Heart right ventricle (tissue), 16 donors: Measurements from ENCODE around the gene HEATR5B. TPM values are rescaled to one million over a fixed set of nuclear protein-coding genes. Genes with fewer than 3 reads are reported as not detected.

Experiments used
- ATAC-seq, 8 donors: fragments of 200-7000 bp; cut with Tn5 transposase; one replicate each; pipeline ENCODE4 v1.9.1; 2020; ENCODE audit warnings: mild to moderate bottlenecking in 8 of 8, moderate library complexity in 8 of 8, moderate number of reproducible peaks in 1 of 8
- DNase-seq, 2 donors: peaks; one replicate each; pipeline ENCODE4 v3.0.0-alpha.2; 2020
- H3K27ac ChIP-seq, 10 donors: fragments of 200-600 bp; sonication (generic) in 2 of 10; one replicate each; pipeline versions ENCODE4 v1.5.0 to v1.8.0; 2020 to 2022; ENCODE audit warnings: mild to moderate bottlenecking in 3 of 10
- H3K27me3 ChIP-seq, 7 donors: fragments of 200-600 bp; one replicate each; pipeline ENCODE4 v1.8.0; 2021 to 2022; ENCODE audit warnings: mild to moderate bottlenecking in 2 of 7
- H3K36me3 ChIP-seq, 9 donors: fragments of 200-600 bp; sonication (generic) in 1 of 9; one replicate each; pipeline versions ENCODE4 v1.5.0 to v1.8.0; 2020 to 2022; ENCODE audit warnings: mild to moderate bottlenecking in 2 of 9
- H3K4me1 ChIP-seq, 9 donors: fragments of 200-600 bp; sonication (generic) in 1 of 9; one replicate each; pipeline versions ENCODE4 v1.5.0 to v1.8.0; 2020 to 2022; ENCODE audit warnings: mild to moderate bottlenecking in 4 of 9
- H3K4me3 ChIP-seq, 10 donors: fragments of 200-600 bp; sonication (generic) in 2 of 10; one replicate each; pipeline versions ENCODE4 v1.5.0 to v1.8.0; 2020 to 2022; ENCODE audit warnings: mild to moderate bottlenecking in 7 of 10, moderate library complexity in 2 of 10
- H3K9me3 ChIP-seq, 11 donors: fragments of 200-600 bp in 10 of 11; sonication (generic) in 2 of 11; one replicate each; pipeline versions ENCODE4 v1.5.0 to v1.8.0; 2013 to 2022; ENCODE audit warnings: mild to moderate bottlenecking in 2 of 11, control low read depth in 1 of 11, moderate library complexity in 1 of 11
- CTCF ChIP-seq, 9 donors: fragments of 200-600 bp; sonication (generic) in 2 of 9; IDR thresholded peaks; one replicate each; pipeline versions ENCODE4 v1.5.0 to v1.8.0; 2021 to 2022; ENCODE audit warnings: antibody characterized with exemption in 9 of 9, mild to moderate bottlenecking in 5 of 9, moderate library complexity in 1 of 9
- WGBS, 2 donors: extraction: QIAGEN DNeasy Blood & Tissue Kit; methylation state at CpG; one replicate each; pipeline ENCODE4 v1.1.7; 2013; ENCODE audit warnings: inconsistent platforms in 1 of 2; 5-methylcytosine and 5-hydroxymethylcytosine counted together
- intact Hi-C, 10 donors: fragments of 100-400 bp; cut with DNase I; formaldehyde crosslinking; loops; one replicate each; pipeline versions ENCODE4 v1.11.1 to v1.14.2; 2022
- polyA plus RNA-seq, 2 donors: library from polyadenylated mRNA; stranded (reverse); fragments of 200-250 nt; gene quantifications; one replicate each; pipeline ENCODE4 v1.2.3, GENCODE V29; 2013
- total RNA-seq, 10 donors: library from RNA; stranded (reverse); fragmentation: NEBNext Ultra II Directional in 3 of 10; extraction: Animal tissue kit (Norgen Biotek cat#: 25700) in 3 of 10; gene quantifications; one replicate each; pipeline versions ENCODE4 v1.2.1 to v1.2.4, GENCODE V29; 2021 to 2023
- donor health status: Arrhythmogenic right ventricular cardiomyopathy.
- donor health status: ischemic (EF 13 %, LVEDD 7.1; RV severe dilation, severe dysfunction).
- donor health status: healthy with polysubstance abuse.
- donor health status: DM: no; HTN: yes; CAD: no.
- donor health status: DM: no; HTN: no; CAD: no.
- donor health status: ischemic (EF 25% LVEDD 6.9; RV normal size, moderate dysfunction).
- donor health status: ischemic (EF 25% LVEDD 5.7; RV mildly dilated, moderate dysfunction).
- donor health status: healthy.
- donor health status: DM: yes; HTN: yes; CAD: no.
- donor health status: Ischemic cardiomyopathy.
- donor health status: ischemic (EF 35%, LVEDD 5.7; RV mildly dilated, moderate dysfunction).
- donor health status: nonischemic (EF 11% LVEDD 7.7; RV severe dilation, severe dysfunction).
- donor health status: DM: yes; HTN: yes; CAD: no.
- donor health status: PGD.
- donor health status: ischemic (EF 29% LVEDD 5.4; RV normal size, mild dysfunction).
- donor health status: nonischemic (EF 23%, LVEDD 6.1; RV moderate dilation, normal function).

Gene HEATR5B
- total and polyA plus RNA-seq, 12 donors = 3.7 to 27.4 (median 17.4) TPM

GRCh38 chr2:36963734-36964133 lies 120.4 kb downstream of the HEATR5B start:
- no peaks in the 10 kb centered on the region for H3K9me3 ChIP-seq
- DNase-seq (no peak), ATAC-seq (no peak)
- intact Hi-C loops = loop anchor here in 1 of 10 donors (10.0 kb wide), 1 partner anchor 49 kb away; no protein-coding TSS in a partner anchor
- peaks cover 0 to 73% (median 39%) of the 10 kb centered on the region in 9 donors for H3K4me1 ChIP-seq
- H3K4me3 ChIP-seq = peak overlapping the region in 1 of 10 donors; percentile 66
- 83 to 90% methylated on average over 4 of the region's 4 CpGs for WGBS, 2 donors
- H3K36me3 ChIP-seq = peaks cover 0 to 3% (median 0%) of the 10 kb centered on the region in 9 donors
- TF ChIP-seq CTCF (IDR thresholded peaks at IDR 0.05) = no peak
- H3K27me3 ChIP-seq = no peaks in the 10 kb centered on the region
- peak overlapping the region in 5 of 10 donors; percentile 49 to 96 (median 94) for H3K27ac ChIP-seq

DNA sequence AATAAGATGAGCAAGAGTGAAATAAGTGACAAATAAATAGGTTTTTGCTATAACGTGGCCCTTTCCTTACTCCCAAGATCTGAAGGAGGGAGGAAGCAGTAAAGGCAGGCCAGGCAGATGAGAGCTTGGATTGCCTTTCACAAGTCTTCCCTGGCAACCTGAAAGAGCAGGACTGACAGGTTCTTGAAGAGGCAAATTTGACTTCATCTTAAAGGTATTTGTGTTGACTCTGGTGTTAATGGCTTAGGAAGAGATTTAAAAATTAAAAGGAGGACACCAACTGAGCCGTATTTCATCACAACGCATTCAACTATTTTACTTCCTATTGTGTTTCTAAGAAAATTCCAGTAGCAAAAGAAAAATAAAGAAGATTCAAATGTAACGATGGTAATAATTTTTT lies 121.1 kb downstream of the HEATR5B start:
- Histone ChIP-seq H3K4me3 (no peak overlapping the region), H3K36me3 (peaks cover 0 to 3% (median 0%) of the 10 kb centered on the region in 9 donors), H3K27ac (peak overlapping the region in 4 of 10 donors; percentile 1 to 96 (median 94)), H3K9me3 (no peaks in the 10 kb centered on the region), H3K27me3 (no peaks in the 10 kb centered on the region), H3K4me1 (peaks cover 0 to 74% (median 39%) of the 10 kb centered on the region in 9 donors)
- no peak for ATAC-seq
- no peak for TF ChIP-seq CTCF (IDR thresholded peaks at IDR 0.05)
- intact Hi-C loops = loop anchor here in 1 of 10 donors (10.0 kb wide), 1 partner anchor 48 kb away; no protein-coding TSS in a partner anchor
- DNase-seq = no peak
- WGBS, 2 donors = 69 to 73% methylated on average over 4 of the region's 4 CpGs

- DNase-seq = no peak
- intact Hi-C loops = loop anchor here in 1 of 10 donors (10.0 kb wide), 1 partner anchor 46 kb away; no protein-coding TSS in a partner anchor
- Histone ChIP-seq H3K27ac (no peak overlapping the region), H3K4me1 (peaks cover 0 to 78% (median 37%) of the 10 kb centered on the region in 9 donors), H3K27me3 (no peaks in the 10 kb centered on the region), H3K36me3 (peaks cover 0 to 3% (median 0%) of the 10 kb centered on the region in 9 donors), H3K9me3 (no peaks in the 10 kb centered on the region), H3K4me3 (no peak overlapping the region)
- no peak for ATAC-seq
- TF ChIP-seq CTCF (IDR thresholded peaks at IDR 0.05) = no peak
- 67 to 78% methylated on average over 5 of the region's 5 CpGs for WGBS, 2 donors
Observed at GRCh38 chr2:36960773-36961172, 123.4 kb downstream of the HEATR5B start.

- ATAC-seq (peak in 1 of 8 donors; percentile 42), DNase-seq (no peak)
- TF ChIP-seq CTCF (IDR thresholded peaks at IDR 0.05) = no peak
- peaks cover 0 to 3% (median 0%) of the 10 kb centered on the region in 9 donors for H3K36me3 ChIP-seq
- H3K27ac ChIP-seq = peak overlapping the region in 1 of 10 donors; percentile 2
- H3K9me3 ChIP-seq = no peaks in the 10 kb centered on the region
- H3K27me3 ChIP-seq = no peaks in the 10 kb centered on the region
- intact Hi-C loops = loop anchor here in 1 of 10 donors (10.0 kb wide), 1 partner anchor 45 kb away; no protein-coding TSS in a partner anchor
- H3K4me1 ChIP-seq = peaks cover 0 to 80% (median 37%) of the 10 kb centered on the region in 9 donors
- WGBS, 2 donors = 62 to 70% methylated on average over 2 of the region's 2 CpGs
- H3K4me3 ChIP-seq = no peak overlapping the region
Observed at GRCh38 chr2:36960005-36960675, 124.0 kb downstream of the HEATR5B start.
